Mesendoderm (in vitro differentiated cells): Measurements from ENCODE around the gene LY86.

ENCODE experiments used
- DNase-seq: peaks from one replicate; pipeline ENCODE4 v3.0.0; 2013
- H2AK5ac ChIP-seq: 2 replicates; pipeline ENCODE4 v1.6.1; 2013; ENCODE audit warnings: low read length, inconsistent platforms
- H2BK120ac ChIP-seq: 2 replicates; pipeline ENCODE4 v1.6.1; 2013; ENCODE audit warnings: low read depth, mild to moderate bottlenecking, low read length, moderate library complexity, mixed read lengths
- H2BK15ac ChIP-seq: replicated peaks from 2 replicates; pipeline ENCODE4 v1.6.1; 2013; ENCODE audit warnings: low read depth, mild to moderate bottlenecking, moderate library complexity
- H2BK5ac ChIP-seq: 2 replicates; pipeline ENCODE4 v1.6.1; 2013; ENCODE audit warnings: low read length, inconsistent platforms
- H3K18ac ChIP-seq: 2 replicates; pipeline ENCODE4 v1.6.1; 2013; ENCODE audit warnings: mild to moderate bottlenecking, low read length, mixed read lengths
- H3K23ac ChIP-seq: one replicate; pipeline ENCODE4 v1.6.1; 2013; ENCODE audit warnings: low read length
- H3K27ac ChIP-seq: 2 replicates; pipeline ENCODE4 v1.5.1; 2013; ENCODE audit warnings: low read depth, mild to moderate bottlenecking, inconsistent platforms, low read length, moderate library complexity
- H3K27me3 ChIP-seq: 2 replicates; pipeline ENCODE4 v1.6.1; 2013; ENCODE audit warnings: low read length, control low read depth, mild to moderate bottlenecking, inconsistent platforms; ENCODE audit not compliant: insufficient read depth, poor library complexity
- H3K36me3 ChIP-seq: 2 replicates; pipeline ENCODE4 v1.6.1; 2013; ENCODE audit warnings: low read length, inconsistent platforms; ENCODE audit not compliant: control insufficient read depth, insufficient read depth
- H3K4ac ChIP-seq: one replicate; pipeline ENCODE4 v1.6.1; 2013; ENCODE audit warnings: low read depth, mild to moderate bottlenecking, low read length, moderate library complexity
- H3K4me1 ChIP-seq: 2 replicates; pipeline ENCODE4 v1.6.1; 2013; ENCODE audit warnings: low read depth, low read length, inconsistent platforms; ENCODE audit not compliant: control insufficient read depth
- H3K4me2 ChIP-seq: 2 replicates; pipeline ENCODE4 v1.6.1; 2013; ENCODE audit warnings: low read length
- H3K4me3 ChIP-seq: 2 replicates; pipeline ENCODE4 v1.5.1; 2013; ENCODE audit warnings: mild to moderate bottlenecking, low read length
- H3K56ac ChIP-seq: one replicate; pipeline ENCODE4 v1.6.1; 2013; ENCODE audit warnings: low read length
- H3K79me1 ChIP-seq: 2 replicates; pipeline ENCODE4 v1.6.1; 2013; ENCODE audit warnings: low read length, inconsistent platforms
- H3K79me2 ChIP-seq: 2 replicates; pipeline ENCODE4 v1.6.1; 2013; ENCODE audit warnings: mild to moderate bottlenecking, low read length; ENCODE audit not compliant: control insufficient read depth, insufficient read depth
- H3K9ac ChIP-seq: 2 replicates; pipeline ENCODE4 v1.6.1; 2013; ENCODE audit warnings: low read length, inconsistent platforms
- H4K5ac ChIP-seq: one replicate; pipeline ENCODE4 v1.6.1; 2013; ENCODE audit warnings: low read length
- H4K8ac ChIP-seq: one replicate; pipeline ENCODE4 v1.6.1; 2013; ENCODE audit warnings: low read depth, mild to moderate bottlenecking, control low read depth, low read length, moderate library complexity
- WGBS: extraction: QIAGEN DNeasy Blood & Tissue Kit; methylation state at CpG from one replicate; pipeline ENCODE4 v1.1.7; 2013; ENCODE audit warnings: low lambda C conversion rate, missing lambda C conversion rate; ENCODE audit not compliant: insufficient coverage; ENCODE audit errors: extremely low coverage; 5-methylcytosine and 5-hydroxymethylcytosine counted together

Gene LY86

GRCh38 chr6:6577735-6578134, 10.8 kb upstream of the LY86 start:
- Histone ChIP-seq H4K8ac (no peak overlapping the region), H2BK120ac (no peak overlapping the region), H2AK5ac (no peak overlapping the region), H2BK5ac (no peak overlapping the region), H2BK15ac (no peak overlapping the region), H3K79me2 (no peaks in the 10 kb centered on the region), H3K4me3 (no peak overlapping the region), H3K18ac (no peak overlapping the region), H3K23ac (no peak overlapping the region), H3K4me2 (no peak overlapping the region), H3K4me1 (no peaks in the 10 kb centered on the region), H3K27me3 (no peaks in the 10 kb centered on the region), H3K4ac (no peak overlapping the region), H3K36me3 (no peaks in the 10 kb centered on the region), H3K56ac (no peak overlapping the region), H3K9ac (no peak overlapping the region), H4K5ac (no peak overlapping the region), H3K27ac (no peak overlapping the region), H3K79me1 (no peaks in the 10 kb centered on the region)
- WGBS: no CpG with 5 or more reads among the region's 1 CpG
- DNase-seq: no peak

DNA sequence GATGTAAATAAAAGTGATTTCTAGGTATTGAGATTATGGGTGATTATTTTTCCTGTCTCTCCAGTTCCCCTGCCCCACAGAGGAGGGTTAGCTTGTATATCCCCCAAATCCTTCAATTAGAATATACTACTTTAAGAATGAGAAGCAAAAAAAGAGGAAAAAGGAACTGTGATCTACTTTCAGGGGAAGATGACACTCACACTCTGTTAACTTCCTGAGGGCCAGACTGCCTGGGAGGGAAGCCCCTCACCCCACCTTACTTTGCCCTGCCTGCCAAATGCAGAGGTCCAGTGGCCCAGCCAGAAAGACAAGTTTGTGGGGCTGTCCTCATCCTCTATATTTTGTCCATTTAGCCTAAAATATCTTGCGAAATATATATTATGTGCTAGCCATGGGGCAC, 9.2 kb upstream of the LY86 start:
- no peak overlapping the region for H3K23ac ChIP-seq
- no peak overlapping the region for H3K4ac ChIP-seq
- H2BK15ac ChIP-seq: no peak overlapping the region

DNA sequence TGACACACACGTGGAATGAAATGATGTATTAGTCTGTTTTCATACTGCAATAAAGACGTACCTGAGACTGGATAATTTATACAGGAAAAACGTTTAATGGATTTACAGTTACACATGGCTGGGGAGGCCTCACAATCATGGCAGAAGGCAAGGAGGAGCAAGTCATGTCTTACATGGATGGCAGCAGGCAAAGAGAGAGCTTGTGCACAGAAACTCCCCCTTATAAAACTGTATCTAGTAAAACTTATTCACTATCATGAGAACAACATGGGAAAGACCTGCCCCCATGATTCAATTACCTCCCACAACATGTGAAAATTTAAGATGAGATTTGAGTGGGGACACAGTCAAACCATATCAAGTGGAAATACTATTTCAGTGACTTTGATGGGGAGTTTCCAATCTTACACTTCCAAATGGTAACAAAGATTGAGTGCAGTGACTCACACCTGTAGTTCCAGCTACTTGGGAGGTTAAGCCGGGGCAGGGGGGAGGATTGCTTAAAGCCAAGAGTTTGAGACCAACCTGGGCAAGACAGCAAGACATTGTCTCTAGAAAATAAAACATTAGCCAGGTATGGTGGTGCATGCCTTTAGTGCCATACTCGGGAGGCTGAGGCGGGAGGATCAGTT, 8.2 kb upstream of the LY86 start:
- Histone ChIP-seq H3K18ac (no peak overlapping the region), H3K27ac (no peak overlapping the region), H4K5ac (no peak overlapping the region), H4K8ac (no peak overlapping the region), H2BK15ac (no peak overlapping the region), H3K79me2 (no peaks in the 10 kb centered on the region), H2BK5ac (no peak overlapping the region), H3K56ac (no peak overlapping the region), H3K4me1 (no peaks in the 10 kb centered on the region), H3K4me3 (no peak overlapping the region), H3K27me3 (no peaks in the 10 kb centered on the region), H3K23ac (no peak overlapping the region), H3K9ac (no peak overlapping the region), H3K4me2 (no peak overlapping the region), H3K36me3 (no peaks in the 10 kb centered on the region), H3K4ac (no peak overlapping the region), H2BK120ac (no peak overlapping the region), H3K79me1 (no peaks in the 10 kb centered on the region), H2AK5ac (no peak overlapping the region)
- WGBS: no CpG with 5 or more reads among the region's 6 CpGs
- DNase-seq: no peak

More for the DNA sequence above, 9.2 kb upstream of the LY86 start:
- Histone ChIP-seq H3K27ac (no peak overlapping the region), H3K4me3 (no peak overlapping the region), H3K56ac (no peak overlapping the region), H3K4me1 (no peaks in the 10 kb centered on the region), H4K8ac (no peak overlapping the region), H3K79me2 (no peaks in the 10 kb centered on the region), H3K36me3 (no peaks in the 10 kb centered on the region), H3K79me1 (no peaks in the 10 kb centered on the region), H2BK5ac (no peak overlapping the region), H2AK5ac (no peak overlapping the region), H3K9ac (no peak overlapping the region), H3K4me2 (no peak overlapping the region), H3K18ac (no peak overlapping the region), H2BK120ac (no peak overlapping the region), H3K27me3 (no peaks in the 10 kb centered on the region), H4K5ac (no peak overlapping the region)
- DNase-seq: no peak
- no CpG with 5 or more reads among the region's 1 CpG for WGBS

GRCh38 chr6:6581054-6581453, 7.5 kb upstream of the LY86 start:
- Histone ChIP-seq H3K56ac (no peak overlapping the region), H2AK5ac (no peak overlapping the region), H2BK120ac (no peak overlapping the region), H4K8ac (no peak overlapping the region), H3K9ac (no peak overlapping the region), H3K27ac (no peak overlapping the region), H3K23ac (no peak overlapping the region), H3K36me3 (no peaks in the 10 kb centered on the region), H2BK15ac (no peak overlapping the region), H3K79me1 (no peaks in the 10 kb centered on the region), H3K4me3 (no peak overlapping the region), H2BK5ac (no peak overlapping the region), H4K5ac (no peak overlapping the region), H3K4me1 (no peaks in the 10 kb centered on the region), H3K4me2 (no peak overlapping the region), H3K18ac (no peak overlapping the region), H3K27me3 (no peaks in the 10 kb centered on the region), H3K4ac (no peak overlapping the region), H3K79me2 (no peaks in the 10 kb centered on the region)
- DNase-seq: no peak
- WGBS: no CpG with 5 or more reads among the region's 3 CpGs

- WGBS: no CpG with 5 or more reads among the region's 1 CpG
- no peak overlapping the region for H2BK15ac ChIP-seq
- H3K27ac ChIP-seq: no peak overlapping the region
- no peak for DNase-seq
- H3K79me1 ChIP-seq: no peaks in the 10 kb centered on the region
- H2BK120ac ChIP-seq: no peak overlapping the region
- no peaks in the 10 kb centered on the region for H3K27me3 ChIP-seq
- H3K9ac ChIP-seq: no peak overlapping the region
- no peak overlapping the region for H2BK5ac ChIP-seq
- no peak overlapping the region for H4K8ac ChIP-seq
- H3K18ac ChIP-seq: no peak overlapping the region
- H3K79me2 ChIP-seq: no peaks in the 10 kb centered on the region
- no peak overlapping the region for H3K4ac ChIP-seq
- H3K4me1 ChIP-seq: no peaks in the 10 kb centered on the region
- no peak overlapping the region for H3K4me2 ChIP-seq
- no peak overlapping the region for H2AK5ac ChIP-seq
- no peak overlapping the region for H4K5ac ChIP-seq
- H3K56ac ChIP-seq: no peak overlapping the region
- H3K4me3 ChIP-seq: no peak overlapping the region
- H3K23ac ChIP-seq: no peak overlapping the region
- H3K36me3 ChIP-seq: no peaks in the 10 kb centered on the region
These were observed 6.4 kb upstream of the LY86 start for GRCh38 chr6:6582131-6582530.

- Histone ChIP-seq H3K4me3 (no peak overlapping the region), H3K4ac (no peak overlapping the region), H3K27ac (no peak overlapping the region), H2BK5ac (no peak overlapping the region), H4K5ac (no peak overlapping the region), H3K79me1 (no peaks in the 10 kb centered on the region), H3K23ac (no peak overlapping the region), H3K36me3 (no peaks in the 10 kb centered on the region), H2BK15ac (no peak overlapping the region), H3K27me3 (no peaks in the 10 kb centered on the region), H3K79me2 (no peaks in the 10 kb centered on the region), H4K8ac (no peak overlapping the region), H3K4me1 (no peaks in the 10 kb centered on the region), H2AK5ac (no peak overlapping the region), H3K18ac (no peak overlapping the region), H2BK120ac (no peak overlapping the region), H3K9ac (no peak overlapping the region), H3K56ac (no peak overlapping the region), H3K4me2 (no peak overlapping the region)
- no peak for DNase-seq
- no CpG with 5 or more reads among the region's 2 CpGs for WGBS
These were observed 4.7 kb upstream of the LY86 start for GRCh38 chr6:6583836-6584235.
